Measurements from ENCODE around the gene RFC2. TPM values are rescaled to one million over a fixed set of nuclear protein-coding genes. Genes with fewer than 3 reads are reported as not detected.
"Not testable (repeated sequence)": the region's sequence is repeated elsewhere in the genome, so short reads cannot be mapped to it uniquely, and the experiment has no call there.

The RFC2 gene
- polyA plus RNA-seq, 1 of the 3 experiments (the other 2 are of a cell fraction) = 31.2 TPM

DNA sequence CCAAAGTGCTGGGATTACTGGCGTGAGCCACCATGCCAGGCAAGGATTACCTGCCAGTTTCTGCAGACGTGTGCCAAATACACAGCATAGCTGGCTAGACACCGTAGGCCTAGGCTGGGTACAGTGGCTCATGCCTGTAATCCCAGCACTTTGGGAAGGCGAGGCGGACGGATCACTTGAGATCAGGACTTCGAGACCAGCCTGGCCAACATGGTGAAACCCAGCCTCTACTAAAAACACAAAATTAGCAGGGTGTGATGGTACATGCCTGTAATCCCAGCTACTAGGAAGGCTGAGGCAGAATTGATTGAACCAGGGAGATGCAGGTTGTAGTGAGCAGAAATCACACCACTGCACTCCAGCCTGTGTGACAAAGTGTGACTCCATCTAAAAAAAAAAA lies 868 bp downstream of the RFC2 start:
- peak overlapping the region in 1 of 2 experiments; percentile 96; a peak in 2 of 4 replicates for H3K27ac ChIP-seq (ENCODE audit: low read depth in 2 of 2, low read length in 1 of 2)
- peak overlapping the region; percentile 94; the same call in 1 of the 2 replicates for H2AFZ ChIP-seq (ENCODE audit: low read depth)
- no peaks in the 10 kb centered on the region for H3K9me2 ChIP-seq
- no peak for DNase-seq
- H4K20me1 ChIP-seq (ENCODE audit: insufficient read depth) = no peaks in the 10 kb centered on the region
- peak overlapping the region; percentile 91 for H3K9ac ChIP-seq
- H3K4me1 ChIP-seq (ENCODE audit: control insufficient read depth in 1 of 2, insufficient read depth in 2 of 2, low read depth in 1 of 2, low read length in 1 of 2) = peaks cover 5 to 6% of the 10 kb centered on the region in 2 experiments; a peak in 1 of 4 replicates
- H3F3A ChIP-seq (replicated peaks; ENCODE audit: insufficient read depth) = peaks cover 18% of the 10 kb centered on the region
- H3K27me3 ChIP-seq (ENCODE audit: insufficient read depth) = no peaks in the 10 kb centered on the region
- H3K9me3 ChIP-seq = no peaks in the 10 kb centered on the region
- TF ChIP-seq GATA2 (CRISPR knock-in tag; IDR thresholded peaks at IDR 0.05) (no peak), RXRA (IDR thresholded peaks at IDR 0.05; ENCODE audit: borderline replicate concordance, low read depth) (no peak), EP300 (IDR thresholded peaks at IDR 0.05; ENCODE audit: borderline replicate concordance in 1 of 2, low read depth in 1 of 2, low read length in 1 of 2) (no peak), MEF2A (IDR thresholded peaks at IDR 0.05; ENCODE audit: borderline replicate concordance, low read depth) (no peak), CHD2 (IDR thresholded peaks at IDR 0.05; ENCODE audit: low read length, partially characterized antibody) (no peak), ELF1 (IDR thresholded peaks at IDR 0.05) (no peak), GABPA (IDR thresholded peaks at IDR 0.05; ENCODE audit: low read depth) (no peak), FOSL2 (IDR thresholded peaks at IDR 0.05; ENCODE audit: borderline replicate concordance, low read depth) (no peak), SMC3 (IDR thresholded peaks at IDR 0.05; ENCODE audit: low read depth, low read length) (no peak), TAF1 (IDR thresholded peaks at IDR 0.05; ENCODE audit: borderline replicate concordance, low read depth, low read length) (no peak), RAD21 (IDR thresholded peaks at IDR 0.05; ENCODE audit: low read length) (no peak), YY1 (IDR thresholded peaks at IDR 0.05; ENCODE audit: low read depth) (no peak), SIN3A (IDR thresholded peaks at IDR 0.05; ENCODE audit: borderline replicate concordance, low read depth, low read length) (no peak)
- H3K4me3 ChIP-seq (ENCODE audit: low read depth in 2 of 2, low read length in 1 of 2) = peak overlapping the region; percentile 65 to 82
- peaks cover 4 to 28% of the 10 kb centered on the region in 2 experiments for H3K36me3 ChIP-seq (replicated peaks in 1 of 2; ENCODE audit: control insufficient read depth in 1 of 2, insufficient read depth in 2 of 2, low read length in 1 of 2)
- CTCF ChIA-PET = interaction anchor here (0.6 to 2.3 kb wide), 4 partner anchors 35 to 432 kb away, joined by 4 to 14 read pairs (median 8); partner anchors contain the start of gene CLIP2
- peaks cover 36% of the 10 kb centered on the region for H3K79me2 ChIP-seq (ENCODE audit: insufficient read depth)
- H3K4me2 ChIP-seq = peak overlapping the region; percentile 92
- POLR2A ChIA-PET = interaction anchor here (0.6 kb wide), 1 partner anchor 365 kb away, joined by 7 read pairs; no protein-coding TSS in a partner anchor
- 76% methylated on average over 7 of the region's 7 CpGs for WGBS (ENCODE audit: low lambda C conversion rate)

DNA sequence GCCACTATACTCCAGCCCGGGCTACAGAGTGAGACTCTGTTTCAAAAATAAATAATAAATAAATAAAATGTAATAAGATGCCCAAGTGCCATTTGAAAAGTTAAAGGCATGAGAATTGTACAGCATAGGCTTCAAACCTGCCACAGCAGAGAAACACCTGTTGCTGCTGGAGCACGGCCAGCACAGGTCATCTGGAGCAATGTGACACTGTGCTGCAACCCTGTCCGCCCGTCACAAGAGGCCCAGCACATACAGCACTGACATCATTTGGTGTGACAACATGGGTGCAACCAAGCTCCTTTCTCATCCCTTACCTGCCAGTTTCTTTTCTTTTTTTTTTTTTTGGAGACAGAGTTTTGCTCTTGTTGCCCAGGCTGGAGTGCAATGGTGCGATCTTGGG lies 1.3 kb downstream of the RFC2 start:
- H3K9ac ChIP-seq = peak overlapping the region; percentile 91; the same call in 1 of the 2 replicates
- 86% methylated on average over 5 of the region's 5 CpGs for WGBS (ENCODE audit: low lambda C conversion rate)
- peak overlapping the region in 1 of 2 experiments; percentile 82; a peak in 1 of 4 replicates for H3K4me3 ChIP-seq (ENCODE audit: low read depth in 2 of 2, low read length in 1 of 2)
- H4K20me1 ChIP-seq (ENCODE audit: insufficient read depth) = no peaks in the 10 kb centered on the region
- peaks cover 5 to 6% of the 10 kb centered on the region in 2 experiments; a peak in 1 of 4 replicates for H3K4me1 ChIP-seq (ENCODE audit: control insufficient read depth in 1 of 2, insufficient read depth in 2 of 2, low read depth in 1 of 2, low read length in 1 of 2)
- no peaks in the 10 kb centered on the region for H3K9me2 ChIP-seq
- ChIA-PET POLR2A (no interaction called here), CTCF (interaction anchor here (0.6 to 2.5 kb wide), 6 partner anchors 36 to 431 kb away, joined by 4 to 14 read pairs (median 8); partner anchors contain the start of gene CLIP2)
- no peak overlapping the region for H2AFZ ChIP-seq (ENCODE audit: low read depth)
- peak overlapping the region; percentile 92 for H3K4me2 ChIP-seq
- peaks cover 36% of the 10 kb centered on the region for H3K79me2 ChIP-seq (ENCODE audit: insufficient read depth)
- no peaks in the 10 kb centered on the region for H3K27me3 ChIP-seq (ENCODE audit: insufficient read depth)
- no peaks in the 10 kb centered on the region for H3K9me3 ChIP-seq
- peaks cover 4 to 33% of the 10 kb centered on the region in 2 experiments for H3K36me3 ChIP-seq (replicated peaks in 1 of 2; ENCODE audit: control insufficient read depth in 1 of 2, insufficient read depth in 2 of 2, low read length in 1 of 2)
- no peak for TF ChIP-seq RAD21 (IDR thresholded peaks at IDR 0.05; ENCODE audit: low read length)
- no peak for TF ChIP-seq SIN3A (IDR thresholded peaks at IDR 0.05; ENCODE audit: borderline replicate concordance, low read depth, low read length)
- no peak for TF ChIP-seq TAF1 (IDR thresholded peaks at IDR 0.05; ENCODE audit: borderline replicate concordance, low read depth, low read length)
- no peak for TF ChIP-seq EZH2phosphoT487 (IDR thresholded peaks at IDR 0.05; ENCODE audit: borderline replicate concordance, low read depth)
- TF ChIP-seq, protein P1, sequence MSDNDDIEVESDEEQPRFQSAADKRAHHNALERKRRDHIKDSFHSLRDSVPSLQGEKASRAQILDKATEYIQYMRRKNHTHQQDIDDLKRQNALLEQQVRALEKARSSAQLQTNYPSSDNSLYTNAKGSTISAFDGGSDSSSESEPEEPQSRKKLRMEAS (IDR thresholded peaks at IDR 0.05; ENCODE audit: low read depth) = no peak
- no peak for TF ChIP-seq MXI1 (IDR thresholded peaks at IDR 0.05; ENCODE audit: low read depth, low read length)
- DNase-seq = no peak
- H3F3A ChIP-seq (replicated peaks; ENCODE audit: insufficient read depth) = peaks cover 18% of the 10 kb centered on the region
- no peak overlapping the region for H3K27ac ChIP-seq (ENCODE audit: low read depth in 2 of 2, low read length in 1 of 2)

DNA sequence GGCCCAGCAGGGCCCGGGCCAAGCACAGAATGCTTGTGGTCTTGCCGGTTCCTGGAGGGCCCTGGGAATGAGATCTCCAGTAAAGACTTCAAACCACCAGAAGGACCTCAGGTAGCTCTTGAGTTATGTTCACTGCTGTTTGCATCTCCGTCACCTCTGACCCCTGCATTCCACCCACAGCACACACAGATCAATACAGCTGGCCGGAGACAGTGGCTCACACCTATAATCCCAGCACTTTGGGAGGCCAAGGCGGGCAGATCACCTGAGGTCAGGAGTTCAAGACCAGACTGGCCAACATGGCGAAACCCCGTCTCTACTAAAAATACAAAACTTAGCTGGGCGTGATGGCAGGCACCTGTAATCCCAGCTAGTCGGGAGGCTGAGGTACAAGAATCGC lies 5.1 kb downstream of the RFC2 start:
- H3K9me2 ChIP-seq; H3K27ac ChIP-seq (ENCODE audit: low read depth in 2 of 2, low read length in 1 of 2); H3K9me3 ChIP-seq; H3K9ac ChIP-seq; H3K4me2 ChIP-seq; H2AFZ ChIP-seq (ENCODE audit: low read depth); H4K20me1 ChIP-seq (ENCODE audit: insufficient read depth); H3K4me3 ChIP-seq (ENCODE audit: low read depth in 2 of 2, low read length in 1 of 2); H3K4me1 ChIP-seq (ENCODE audit: control insufficient read depth in 1 of 2, insufficient read depth in 2 of 2, low read depth in 1 of 2, low read length in 1 of 2); DNase-seq; H3K27me3 ChIP-seq (ENCODE audit: insufficient read depth): not testable (repeated sequence)
- ChIA-PET CTCF (interaction anchor here (1.1 to 2.1 kb wide), 4 partner anchors 14 to 152 kb away, joined by 3 to 5 read pairs (median 4); no protein-coding TSS in a partner anchor), POLR2A (interaction anchor here (0.6 kb wide), 1 partner anchor 151 kb away, joined by 4 read pairs; no protein-coding TSS in a partner anchor)
- peaks cover 25% of the 10 kb centered on the region for H3K79me2 ChIP-seq (ENCODE audit: insufficient read depth)
- H3F3A ChIP-seq (replicated peaks; ENCODE audit: insufficient read depth) = peaks cover 14% of the 10 kb centered on the region
- peaks cover 6 to 48% of the 10 kb centered on the region in 2 experiments for H3K36me3 ChIP-seq (replicated peaks in 1 of 2; ENCODE audit: control insufficient read depth in 1 of 2, insufficient read depth in 2 of 2, low read length in 1 of 2)
- 98% methylated on average over 10 of the region's 10 CpGs for WGBS (ENCODE audit: low lambda C conversion rate)
